Astrocyte of the cerebellum (primary cell): Measurements from ENCODE around the gene LBHD1.
"Not testable (repeated sequence)": the region's sequence is repeated elsewhere in the genome, so short reads cannot be mapped to it uniquely, and the experiment has no call there.

Experiments used
- DNase-seq: peaks from one replicate; pipeline ENCODE4 v3.0.0-alpha.2; 2011; ENCODE audit warnings: low read depth
- H3K4me3 ChIP-seq: 2 replicates; pipeline ENCODE4 v1.5.1; 2011; ENCODE audit warnings: mild to moderate bottlenecking, low read depth, low read length, moderate library complexity
- in situ Hi-C: cut with HindIII; loops from 2 replicates; pipeline ENCODE4 v1.10.0; 2017; ENCODE audit warnings: low sequenced_read_pairs
- TF ChIP-seq, protein P1 (sequence below): IDR thresholded peaks from 2 replicates; pipeline ENCODE4 v1.5.1; 2012; ENCODE audit warnings: low read length, low read depth, moderate library complexity, mild to moderate bottlenecking; ENCODE audit errors: missing control alignments

Gene LBHD1

DNA sequence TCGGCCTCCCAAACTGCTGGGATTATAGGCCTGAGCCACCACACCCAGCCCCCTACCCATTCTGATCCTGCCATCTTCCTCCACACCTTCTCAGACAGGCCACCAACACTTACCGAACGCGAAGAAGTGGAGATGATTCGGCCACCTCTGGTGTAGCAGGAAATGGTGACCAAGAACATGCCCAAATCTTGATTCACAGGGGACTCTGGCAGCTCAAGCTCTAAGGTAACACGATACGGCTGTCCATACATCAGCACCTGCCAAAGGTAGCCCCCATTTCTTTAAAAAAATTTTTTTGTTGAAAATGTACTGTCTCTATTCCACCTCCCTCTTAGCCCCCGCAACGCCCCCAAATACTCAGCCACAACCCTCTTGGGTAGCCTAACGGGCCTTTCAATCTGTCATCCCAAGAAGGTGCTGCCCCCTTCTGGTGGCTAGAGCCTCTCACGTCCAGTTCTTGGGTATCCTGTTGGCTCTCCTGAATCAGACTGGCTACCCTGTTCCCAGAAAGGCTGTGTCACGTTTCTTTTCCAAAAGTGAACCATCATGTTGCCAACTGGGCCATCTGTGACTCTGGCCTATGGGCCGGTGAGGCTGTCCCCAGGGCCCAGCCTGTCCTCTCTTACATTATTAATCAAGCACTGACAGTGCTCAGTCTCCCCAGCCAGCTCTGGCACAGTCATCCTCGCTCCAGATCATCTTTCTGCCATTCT lies 22.5 kb upstream of the LBHD1 start:
- no peak overlapping the region for H3K4me3 ChIP-seq
- TF ChIP-seq, protein P1, sequence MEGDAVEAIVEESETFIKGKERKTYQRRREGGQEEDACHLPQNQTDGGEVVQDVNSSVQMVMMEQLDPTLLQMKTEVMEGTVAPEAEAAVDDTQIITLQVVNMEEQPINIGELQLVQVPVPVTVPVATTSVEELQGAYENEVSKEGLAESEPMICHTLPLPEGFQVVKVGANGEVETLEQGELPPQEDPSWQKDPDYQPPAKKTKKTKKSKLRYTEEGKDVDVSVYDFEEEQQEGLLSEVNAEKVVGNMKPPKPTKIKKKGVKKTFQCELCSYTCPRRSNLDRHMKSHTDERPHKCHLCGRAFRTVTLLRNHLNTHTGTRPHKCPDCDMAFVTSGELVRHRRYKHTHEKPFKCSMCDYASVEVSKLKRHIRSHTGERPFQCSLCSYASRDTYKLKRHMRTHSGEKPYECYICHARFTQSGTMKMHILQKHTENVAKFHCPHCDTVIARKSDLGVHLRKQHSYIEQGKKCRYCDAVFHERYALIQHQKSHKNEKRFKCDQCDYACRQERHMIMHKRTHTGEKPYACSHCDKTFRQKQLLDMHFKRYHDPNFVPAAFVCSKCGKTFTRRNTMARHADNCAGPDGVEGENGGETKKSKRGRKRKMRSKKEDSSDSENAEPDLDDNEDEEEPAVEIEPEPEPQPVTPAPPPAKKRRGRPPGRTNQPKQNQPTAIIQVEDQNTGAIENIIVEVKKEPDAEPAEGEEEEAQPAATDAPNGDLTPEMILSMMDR: peak; percentile 87
- in situ Hi-C loops: no loop called here

DNA sequence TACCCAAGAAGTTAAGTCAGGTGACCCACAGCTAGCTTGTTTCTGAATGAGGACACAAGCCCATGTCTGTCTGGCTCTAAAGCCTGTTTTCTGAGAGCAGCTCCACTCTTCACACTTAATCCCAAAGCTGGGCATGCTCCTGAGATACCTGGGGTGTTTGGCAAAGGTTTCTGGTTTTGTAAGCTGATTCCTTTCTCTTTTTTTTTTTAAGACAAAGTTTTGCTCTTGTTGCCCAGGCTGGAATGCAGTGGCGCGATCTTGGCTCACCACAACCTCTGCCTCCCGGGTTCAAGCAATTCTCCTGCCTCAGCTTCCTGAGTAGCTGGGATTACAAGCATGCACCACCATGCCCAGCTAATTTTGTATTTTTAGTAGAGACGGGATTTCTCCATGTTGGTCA lies 21.6 kb upstream of the LBHD1 start:
- peak; percentile 11 for DNase-seq
- H3K4me3 ChIP-seq, in situ Hi-C loops: not testable (repeated sequence)

More for the DNA sequence above, 22.5 kb upstream of the LBHD1 start:
- peak; percentile 72 for DNase-seq

DNA sequence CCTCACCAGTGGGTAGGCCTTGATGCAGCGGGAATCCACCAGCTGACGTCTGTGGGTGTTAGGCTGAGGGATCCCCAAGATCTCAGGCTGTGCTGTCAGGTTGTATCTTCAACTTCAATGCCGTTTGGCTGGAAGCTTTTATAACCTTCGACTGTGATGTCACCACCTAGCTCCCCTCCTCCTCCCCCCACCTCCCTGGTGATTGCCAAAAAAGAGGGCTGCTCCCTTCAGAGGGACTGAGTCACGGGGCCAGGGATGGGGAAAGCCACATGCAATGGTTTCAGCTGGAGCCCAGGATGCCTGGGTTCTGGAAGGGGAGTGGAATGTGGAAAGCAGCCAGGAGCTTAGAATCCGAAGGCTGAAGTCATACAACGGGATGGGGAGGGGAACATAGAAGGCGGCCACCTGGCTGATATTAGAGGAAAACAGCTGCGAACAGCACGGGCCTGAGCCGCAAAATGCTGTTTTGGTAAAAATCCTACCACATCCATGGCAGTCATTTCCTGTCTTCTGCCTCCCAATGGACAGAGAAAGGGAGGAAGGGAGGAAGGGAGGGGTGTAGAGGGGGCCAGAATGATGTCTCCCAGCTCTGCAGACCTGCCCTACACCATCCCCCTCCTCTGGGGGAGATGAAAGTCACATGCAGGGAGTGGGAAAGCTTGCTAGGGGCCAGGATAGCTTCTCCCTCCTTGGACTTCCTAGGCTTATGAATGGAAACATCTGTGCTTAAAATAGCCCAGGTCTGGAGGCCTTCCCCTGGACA lies 17.5 kb upstream of the LBHD1 start, which contains the start of gene LRRN4CL:
Gene LRRN4CL (minus strand): TSS at position 110 of the 763 bp plus-strand sequence. CDS start 1,022 bp downstream, outside the sequence.
- TF ChIP-seq, protein P1: no peak
- in situ Hi-C loops: no loop called here
- H3K4me3 ChIP-seq: no peak within 1 kb of the TSS
- DNase-seq: peak; percentile 73

DNA sequence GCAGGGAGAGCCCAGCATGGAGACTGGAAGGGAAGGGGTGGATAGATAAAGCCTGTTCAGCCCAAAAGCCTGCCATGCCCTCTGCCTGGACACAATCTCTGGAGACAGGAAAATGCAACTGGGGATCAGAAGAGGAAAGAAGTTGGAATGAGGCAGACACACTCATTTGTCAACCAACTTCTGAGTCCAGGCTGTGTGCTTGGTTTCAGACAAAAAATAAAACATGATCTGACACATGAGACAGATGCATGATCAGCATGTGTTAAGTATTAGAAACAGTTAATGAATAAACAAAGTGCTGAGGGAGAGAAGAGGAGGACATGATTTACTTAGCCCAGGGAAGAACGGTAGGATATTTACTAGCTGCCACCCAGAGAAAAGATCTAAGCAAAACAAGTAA lies 16.4 kb upstream of the LBHD1 start:
- no peak for DNase-seq
- in situ Hi-C loops: no loop called here
- TF ChIP-seq, protein P1: no peak

DNA sequence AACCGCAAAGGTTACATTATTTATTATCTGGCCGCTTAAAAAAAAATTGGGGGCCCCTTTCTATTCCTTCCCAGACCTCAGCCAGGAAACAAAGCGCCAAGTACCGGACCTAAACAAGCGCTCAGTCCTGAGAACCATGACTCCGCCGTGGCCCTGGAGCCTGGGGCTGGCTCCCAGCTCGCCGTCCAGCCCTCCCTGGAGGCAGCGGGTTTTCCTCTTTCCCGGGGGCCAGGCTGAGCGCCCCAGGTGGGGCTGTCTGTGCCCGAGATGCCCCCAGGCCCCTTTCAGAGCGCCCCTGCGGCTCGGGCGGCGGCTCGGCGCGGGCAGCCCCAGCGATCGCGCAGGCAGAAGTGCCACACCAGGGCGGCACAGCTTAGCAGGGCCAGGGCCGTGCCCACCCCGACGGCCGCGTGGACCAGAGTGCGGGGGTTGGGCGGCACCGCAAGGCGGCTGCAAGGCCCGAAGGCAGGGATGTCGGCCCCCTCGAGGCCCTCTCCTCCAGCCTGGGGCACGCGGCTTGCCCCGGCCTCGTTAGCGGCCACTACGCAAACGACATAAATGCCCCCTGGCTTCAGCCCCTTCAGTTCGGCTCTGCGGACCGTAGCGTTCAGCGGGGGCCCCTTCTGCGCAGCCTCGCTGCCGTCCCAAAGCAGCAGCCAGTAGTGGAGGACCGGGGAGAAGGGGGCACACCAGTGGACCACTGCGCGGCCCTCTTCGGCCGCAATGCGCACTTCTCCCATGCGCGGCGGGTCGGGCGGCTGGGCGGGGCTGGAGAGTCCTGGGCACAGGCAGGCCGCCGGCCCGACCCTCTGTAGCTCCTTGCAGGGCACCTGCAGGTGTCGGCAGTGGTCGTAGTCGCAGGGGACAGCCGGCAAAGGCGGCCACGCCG lies 15.7 kb upstream of the LBHD1 start:
- DNase-seq: no peak
- H3K4me3 ChIP-seq: no peak overlapping the region
- TF ChIP-seq, protein P1: no peak
- in situ Hi-C loops: no loop called here

More for the DNA sequence above, 16.4 kb upstream of the LBHD1 start:
- no peak overlapping the region for H3K4me3 ChIP-seq

DNA sequence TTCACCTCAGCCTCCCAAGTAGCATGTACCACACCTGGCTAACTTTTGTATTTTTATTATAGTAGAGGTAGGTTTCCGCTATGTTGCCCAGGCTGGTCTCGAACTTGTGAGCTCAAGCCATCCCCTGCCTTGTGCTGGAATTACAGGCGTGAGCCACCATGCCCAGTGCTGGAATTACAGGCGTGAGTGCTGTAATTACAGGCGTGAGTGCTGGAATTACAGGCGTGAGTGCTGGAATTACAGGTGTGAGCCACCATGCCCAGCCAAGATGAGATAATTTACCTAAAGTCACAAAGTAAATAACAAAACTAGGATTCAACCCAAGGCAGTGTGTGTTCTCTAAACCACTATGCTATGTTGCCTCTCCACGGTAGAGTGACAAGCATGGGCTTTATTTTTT lies 10.5 kb upstream of the LBHD1 start:
- in situ Hi-C loops: no loop called here
- TF ChIP-seq, protein P1: no peak
- no peak overlapping the region for H3K4me3 ChIP-seq
- no peak for DNase-seq
